ENCODE data around the gene CHST13. TPM values are rescaled to one million over a fixed set of nuclear protein-coding genes. Genes with fewer than 3 reads are reported as not detected.

The CHST13 gene
- total RNA-seq, 1 experiment from 2014 or later = 0.91 TPM

DNA sequence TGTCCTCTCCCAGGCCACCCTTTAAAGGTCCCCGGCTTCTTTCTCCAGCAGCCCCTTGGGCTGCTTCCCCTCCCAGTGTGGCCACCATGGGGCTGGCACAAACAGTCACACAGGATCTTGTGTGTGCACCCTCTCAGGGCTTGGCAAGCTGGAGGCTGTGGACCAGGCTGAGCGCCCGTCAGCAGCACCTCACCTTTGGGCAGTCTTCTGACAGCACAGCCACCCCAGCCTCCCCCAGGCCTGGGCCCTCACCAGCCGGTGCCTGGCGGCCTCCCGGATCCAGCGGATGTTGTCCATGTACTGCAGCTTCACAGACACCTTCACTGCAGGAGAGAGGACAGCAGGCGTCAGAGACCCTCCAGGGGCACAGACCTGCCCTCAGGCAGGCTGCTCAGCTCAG is 28.2 kb upstream of the CHST13 start:
- no peaks in the 10 kb centered on the region for H4K20me1 ChIP-seq (ENCODE audit: insufficient read depth)
- no peak overlapping the region for H3K9ac ChIP-seq (ENCODE audit: low read length)
- TF ChIP-seq TCF7L2 (IDR thresholded peaks at IDR 0.05; ENCODE audit: borderline replicate concordance, extremely low read depth, insufficient read depth, insufficient read length) (no peak), ZNF274 (IDR thresholded peaks at IDR 0.05; ENCODE audit: low read depth, low read length) (no peak), POLR2AphosphoS5 (IDR thresholded peaks at IDR 0.05; ENCODE audit: low read depth, low read length) (no peak), POLR2A (IDR thresholded peaks at IDR 0.05; ENCODE audit: borderline replicate concordance, extremely low read depth, insufficient read depth, insufficient read length) (no peak), CBX3 (IDR thresholded peaks at IDR 0.05; ENCODE audit: low read depth) (no peak), CEBPB (IDR thresholded peaks at IDR 0.05; ENCODE audit: low read depth) (no peak), YY1 (IDR thresholded peaks at IDR 0.05; ENCODE audit: extremely low read depth, insufficient replicate concordance, low read depth, low read length) (no peak), FOSL1 (IDR thresholded peaks at IDR 0.05; ENCODE audit: low read depth) (no peak), EZH2 (IDR thresholded peaks at IDR 0.05) (no peak), RAD21 (IDR thresholded peaks at IDR 0.05; ENCODE audit: low read depth) (no peak), EZH2phosphoT487 (IDR thresholded peaks at IDR 0.05; ENCODE audit: borderline replicate concordance) (no peak), EGR1 (IDR thresholded peaks at IDR 0.05; ENCODE audit: low read depth) (no peak), ZFX (IDR thresholded peaks at IDR 0.05) (no peak), SIN3A (IDR thresholded peaks at IDR 0.05; ENCODE audit: low read depth) (no peak)
- TF ChIP-seq, protein P1, sequence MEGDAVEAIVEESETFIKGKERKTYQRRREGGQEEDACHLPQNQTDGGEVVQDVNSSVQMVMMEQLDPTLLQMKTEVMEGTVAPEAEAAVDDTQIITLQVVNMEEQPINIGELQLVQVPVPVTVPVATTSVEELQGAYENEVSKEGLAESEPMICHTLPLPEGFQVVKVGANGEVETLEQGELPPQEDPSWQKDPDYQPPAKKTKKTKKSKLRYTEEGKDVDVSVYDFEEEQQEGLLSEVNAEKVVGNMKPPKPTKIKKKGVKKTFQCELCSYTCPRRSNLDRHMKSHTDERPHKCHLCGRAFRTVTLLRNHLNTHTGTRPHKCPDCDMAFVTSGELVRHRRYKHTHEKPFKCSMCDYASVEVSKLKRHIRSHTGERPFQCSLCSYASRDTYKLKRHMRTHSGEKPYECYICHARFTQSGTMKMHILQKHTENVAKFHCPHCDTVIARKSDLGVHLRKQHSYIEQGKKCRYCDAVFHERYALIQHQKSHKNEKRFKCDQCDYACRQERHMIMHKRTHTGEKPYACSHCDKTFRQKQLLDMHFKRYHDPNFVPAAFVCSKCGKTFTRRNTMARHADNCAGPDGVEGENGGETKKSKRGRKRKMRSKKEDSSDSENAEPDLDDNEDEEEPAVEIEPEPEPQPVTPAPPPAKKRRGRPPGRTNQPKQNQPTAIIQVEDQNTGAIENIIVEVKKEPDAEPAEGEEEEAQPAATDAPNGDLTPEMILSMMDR (IDR thresholded peaks at IDR 0.05 in 2 of 3, conservative IDR thresholded peaks at IDR 0.05 in 1 of 3; ENCODE audit: borderline replicate concordance in 1 of 3, insufficient read depth in 1 of 3, low read depth in 2 of 3, low read length in 2 of 3) = no peak
- TF ChIP-seq, protein P2, sequence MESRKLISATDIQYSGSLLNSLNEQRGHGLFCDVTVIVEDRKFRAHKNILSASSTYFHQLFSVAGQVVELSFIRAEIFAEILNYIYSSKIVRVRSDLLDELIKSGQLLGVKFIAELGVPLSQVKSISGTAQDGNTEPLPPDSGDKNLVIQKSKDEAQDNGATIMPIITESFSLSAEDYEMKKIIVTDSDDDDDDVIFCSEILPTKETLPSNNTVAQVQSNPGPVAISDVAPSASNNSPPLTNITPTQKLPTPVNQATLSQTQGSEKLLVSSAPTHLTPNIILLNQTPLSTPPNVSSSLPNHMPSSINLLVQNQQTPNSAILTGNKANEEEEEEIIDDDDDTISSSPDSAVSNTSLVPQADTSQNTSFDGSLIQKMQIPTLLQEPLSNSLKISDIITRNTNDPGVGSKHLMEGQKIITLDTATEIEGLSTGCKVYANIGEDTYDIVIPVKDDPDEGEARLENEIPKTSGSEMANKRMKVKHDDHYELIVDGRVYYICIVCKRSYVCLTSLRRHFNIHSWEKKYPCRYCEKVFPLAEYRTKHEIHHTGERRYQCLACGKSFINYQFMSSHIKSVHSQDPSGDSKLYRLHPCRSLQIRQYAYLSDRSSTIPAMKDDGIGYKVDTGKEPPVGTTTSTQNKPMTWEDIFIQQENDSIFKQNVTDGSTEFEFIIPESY (IDR thresholded peaks at IDR 0.05; ENCODE audit: extremely low read depth, insufficient replicate concordance, low read length) = no peak
- TF ChIP-seq, protein P3, sequence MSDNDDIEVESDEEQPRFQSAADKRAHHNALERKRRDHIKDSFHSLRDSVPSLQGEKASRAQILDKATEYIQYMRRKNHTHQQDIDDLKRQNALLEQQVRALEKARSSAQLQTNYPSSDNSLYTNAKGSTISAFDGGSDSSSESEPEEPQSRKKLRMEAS (IDR thresholded peaks at IDR 0.05) = no peak
- TF ChIP-seq, protein P4, sequence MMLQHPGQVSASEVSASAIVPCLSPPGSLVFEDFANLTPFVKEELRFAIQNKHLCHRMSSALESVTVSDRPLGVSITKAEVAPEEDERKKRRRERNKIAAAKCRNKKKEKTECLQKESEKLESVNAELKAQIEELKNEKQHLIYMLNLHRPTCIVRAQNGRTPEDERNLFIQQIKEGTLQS (IDR thresholded peaks at IDR 0.05) = no peak
- TF ChIP-seq, protein P5, sequence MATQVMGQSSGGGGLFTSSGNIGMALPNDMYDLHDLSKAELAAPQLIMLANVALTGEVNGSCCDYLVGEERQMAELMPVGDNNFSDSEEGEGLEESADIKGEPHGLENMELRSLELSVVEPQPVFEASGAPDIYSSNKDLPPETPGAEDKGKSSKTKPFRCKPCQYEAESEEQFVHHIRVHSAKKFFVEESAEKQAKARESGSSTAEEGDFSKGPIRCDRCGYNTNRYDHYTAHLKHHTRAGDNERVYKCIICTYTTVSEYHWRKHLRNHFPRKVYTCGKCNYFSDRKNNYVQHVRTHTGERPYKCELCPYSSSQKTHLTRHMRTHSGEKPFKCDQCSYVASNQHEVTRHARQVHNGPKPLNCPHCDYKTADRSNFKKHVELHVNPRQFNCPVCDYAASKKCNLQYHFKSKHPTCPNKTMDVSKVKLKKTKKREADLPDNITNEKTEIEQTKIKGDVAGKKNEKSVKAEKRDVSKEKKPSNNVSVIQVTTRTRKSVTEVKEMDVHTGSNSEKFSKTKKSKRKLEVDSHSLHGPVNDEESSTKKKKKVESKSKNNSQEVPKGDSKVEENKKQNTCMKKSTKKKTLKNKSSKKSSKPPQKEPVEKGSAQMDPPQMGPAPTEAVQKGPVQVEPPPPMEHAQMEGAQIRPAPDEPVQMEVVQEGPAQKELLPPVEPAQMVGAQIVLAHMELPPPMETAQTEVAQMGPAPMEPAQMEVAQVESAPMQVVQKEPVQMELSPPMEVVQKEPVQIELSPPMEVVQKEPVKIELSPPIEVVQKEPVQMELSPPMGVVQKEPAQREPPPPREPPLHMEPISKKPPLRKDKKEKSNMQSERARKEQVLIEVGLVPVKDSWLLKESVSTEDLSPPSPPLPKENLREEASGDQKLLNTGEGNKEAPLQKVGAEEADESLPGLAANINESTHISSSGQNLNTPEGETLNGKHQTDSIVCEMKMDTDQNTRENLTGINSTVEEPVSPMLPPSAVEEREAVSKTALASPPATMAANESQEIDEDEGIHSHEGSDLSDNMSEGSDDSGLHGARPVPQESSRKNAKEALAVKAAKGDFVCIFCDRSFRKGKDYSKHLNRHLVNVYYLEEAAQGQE (IDR thresholded peaks at IDR 0.05; ENCODE audit: low read depth) = no peak
- ChIA-PET POLR2A (no interaction called here), CTCF (no interaction called here), RAD21 (ENCODE audit: low non-redundant PET in 1 of 2, low total read pairs in 2 of 2, uncharacterized antibody in 2 of 2, unreplicated experiment in 2 of 2) (no interaction called here)
- no peaks in the 10 kb centered on the region for H3K4me1 ChIP-seq (ENCODE audit: control insufficient read depth in 1 of 2, insufficient read depth in 2 of 2, low read length in 2 of 2)
- ATAC-seq = no peak
- no peak overlapping the region for H3K4me2 ChIP-seq (ENCODE audit: low read length)
- H3K4me3 ChIP-seq (replicated peaks in 1 of 2; ENCODE audit: low read depth in 1 of 2, low read length in 2 of 2) = no peak overlapping the region
- no peaks in the 10 kb centered on the region for H3K9me3 ChIP-seq (ENCODE audit: control insufficient read depth in 1 of 2, insufficient read depth in 1 of 2, low read depth in 1 of 2, low read length in 2 of 2)
- no peaks in the 10 kb centered on the region for H3K27me3 ChIP-seq (ENCODE audit: insufficient read depth, low read length)
- no peak overlapping the region for H2AFZ ChIP-seq (ENCODE audit: low read depth, low read length, poor library complexity, severe bottlenecking)
- H3K79me2 ChIP-seq (ENCODE audit: insufficient read depth, low read length) = no peaks in the 10 kb centered on the region
- BruUV-seq (replicated peaks) = no TSS peak
- H3K27ac ChIP-seq (ENCODE audit: low read depth, low read length) = no peak overlapping the region
- no peaks in the 10 kb centered on the region for H3K9me2 ChIP-seq (ENCODE audit: insufficient read depth)
- DNase-seq (ENCODE audit: low read depth, low spot score) = no peak
- H3K36me3 ChIP-seq (ENCODE audit: control insufficient read depth in 1 of 2, insufficient read depth in 2 of 2, low read length in 2 of 2) = no peaks in the 10 kb centered on the region
- intact Hi-C loops (cut with micrococcal nuclease) = no loop called here

All from HCT116 (cell line).